ENCODE data around the gene SLC39A10.
"Not testable (repeated sequence)": the region's sequence is repeated elsewhere in the genome, so short reads cannot be mapped to it uniquely, and the experiment has no call there.

The SLC39A10 gene

GRCh38 chr2:195671563-195671962 lies 14.5 kb downstream of the SLC39A10 start:
- DNase-seq (ENCODE audit: low read depth in 2 of 2), result no peak

- DNase-seq (ENCODE audit: low read depth in 2 of 2), result no peak
These were observed 15.6 kb downstream of the SLC39A10 start for GRCh38 chr2:195672674-195673073.

- DNase-seq (ENCODE audit: low read depth in 2 of 2), result no peak
These were observed 17.6 kb downstream of the SLC39A10 start for GRCh38 chr2:195674491-195675221.

GRCh38 chr2:195675783-195676427 lies 18.9 kb downstream of the SLC39A10 start:
- no peak for DNase-seq (ENCODE audit: low read depth in 2 of 2)

GRCh38 chr2:195677290-195677689 lies 20.3 kb downstream of the SLC39A10 start:
- no peak for DNase-seq (ENCODE audit: low read depth in 2 of 2)

- DNase-seq (ENCODE audit: low read depth in 2 of 2), result no peak
These were observed 20.9 kb downstream of the SLC39A10 start for GRCh38 chr2:195677884-195678283.

- no peak for DNase-seq (ENCODE audit: low read depth in 2 of 2)
These were observed 25.1 kb downstream of the SLC39A10 start for GRCh38 chr2:195682077-195682476.

- DNase-seq (ENCODE audit: low read depth in 2 of 2), result no peak
These were observed 26.1 kb downstream of the SLC39A10 start for GRCh38 chr2:195683174-195683573.

GRCh38 chr2:195686564-195686963 lies 29.5 kb downstream of the SLC39A10 start:
- no peak for DNase-seq (ENCODE audit: low read depth in 2 of 2)

GRCh38 chr2:195687320-195688086 lies 30.5 kb downstream of the SLC39A10 start:
- no peak for DNase-seq (ENCODE audit: low read depth in 2 of 2)

GRCh38 chr2:195692531-195692930 lies 35.5 kb downstream of the SLC39A10 start:
- DNase-seq (ENCODE audit: low read depth in 2 of 2), result not testable (repeated sequence)

- DNase-seq (ENCODE audit: low read depth in 2 of 2), result no peak
These were observed 37.5 kb downstream of the SLC39A10 start for GRCh38 chr2:195694553-195694952.

GRCh38 chr2:195695002-195695631 lies 38.1 kb downstream of the SLC39A10 start:
- no peak for DNase-seq (ENCODE audit: low read depth in 2 of 2)

GRCh38 chr2:195696012-195696411 lies 39.0 kb downstream of the SLC39A10 start:
- no peak for DNase-seq (ENCODE audit: low read depth in 2 of 2)

- DNase-seq (ENCODE audit: low read depth in 2 of 2), result no peak
These were observed 40.7 kb downstream of the SLC39A10 start for GRCh38 chr2:195697681-195698220.

GRCh38 chr2:195700480-195700879 lies 43.5 kb downstream of the SLC39A10 start:
- DNase-seq (ENCODE audit: low read depth in 2 of 2), result no peak

- no peak for DNase-seq (ENCODE audit: low read depth in 2 of 2)
These were observed 49.3 kb downstream of the SLC39A10 start for GRCh38 chr2:195706161-195706900.

- no peak for DNase-seq (ENCODE audit: low read depth in 2 of 2)
These were observed 53.1 kb downstream of the SLC39A10 start for GRCh38 chr2:195709901-195710806.

GRCh38 chr2:195711478-195711877 lies 54.5 kb downstream of the SLC39A10 start:
- no peak for DNase-seq (ENCODE audit: low read depth in 2 of 2)

GRCh38 chr2:195716466-195716865 lies 59.4 kb downstream of the SLC39A10 start:
- DNase-seq (ENCODE audit: low read depth in 2 of 2), result no peak

Measured in activated CD4-positive, alpha-beta T cell treated with anti-CD3 and anti-CD28 coated beads for 24 hours (primary cell).